Fibroblast of mammary gland (primary cell): ENCODE measurements around the gene JMJD1C.

ENCODE experiments used
- DNase-seq: peaks from one replicate; pipeline ENCODE4 v3.0.0-alpha.2; 2010; ENCODE audit warnings: low read depth
- H3K4me3 ChIP-seq: 2 replicates; pipeline ENCODE4 v1.5.1; 2011; ENCODE audit warnings: low read depth, mild to moderate bottlenecking, low read length, moderate library complexity; ENCODE audit not compliant: control insufficient read depth
- CTCF ChIP-seq: conservative IDR thresholded peaks from 2 replicates; pipeline ENCODE4 v1.5.1; 2011; ENCODE audit warnings: low read depth, low read length, inconsistent platforms; ENCODE audit not compliant: control insufficient read depth, insufficient read depth

The JMJD1C gene

GRCh38 chr10:63455507-63455906 lies 10.3 kb downstream of the JMJD1C start:
- no peak overlapping the region for H3K4me3 ChIP-seq
- TF ChIP-seq CTCF: no peak
- DNase-seq: no peak

GRCh38 chr10:63454631-63455030 lies 11.1 kb downstream of the JMJD1C start:
- TF ChIP-seq CTCF: no peak
- no peak overlapping the region for H3K4me3 ChIP-seq
- DNase-seq: no peak

- DNase-seq: no peak
- TF ChIP-seq CTCF: no peak
- H3K4me3 ChIP-seq: no peak overlapping the region
Measured at GRCh38 chr10:63452524-63452923, 13.3 kb downstream of the JMJD1C start.

- no peak for TF ChIP-seq CTCF
- H3K4me3 ChIP-seq: no peak overlapping the region
- DNase-seq: no peak
Measured at GRCh38 chr10:63446716-63447440, 18.9 kb downstream of the JMJD1C start.

GRCh38 chr10:63441404-63441803 lies 24.4 kb downstream of the JMJD1C start:
- no peak for TF ChIP-seq CTCF

GRCh38 chr10:63439607-63440006 lies 26.2 kb downstream of the JMJD1C start:
- TF ChIP-seq CTCF: no peak
- no peak for DNase-seq
- no peak overlapping the region for H3K4me3 ChIP-seq

More at GRCh38 chr10:63441404-63441803, 24.4 kb downstream of the JMJD1C start:
- no peak for DNase-seq
- H3K4me3 ChIP-seq: no peak overlapping the region
